Liver (tissue), 9 donors: ENCODE measurements around the gene LOXL3. TPM values are rescaled to one million over a fixed set of nuclear protein-coding genes. Genes with fewer than 3 reads are reported as not detected.

Experiments used
- DNase-seq: peaks from one replicate; pipeline ENCODE4 v3.0.0-alpha.2; 2017; ENCODE audit warnings: low spot score
- H3K27ac ChIP-seq, 2 donors: one replicate each; pipeline ENCODE4 v1.7.0; 2013; ENCODE audit warnings: inconsistent platforms in 2 of 2, low read length in 2 of 2, control low read depth in 1 of 2, low read depth in 1 of 2, mild to moderate bottlenecking in 1 of 2
- H3K27me3 ChIP-seq, 4 donors: one replicate each; pipeline versions ENCODE4 v1.6.1 to v1.7.0; 2013; ENCODE audit warnings: low read length in 3 of 4, inconsistent platforms in 1 of 4, mild to moderate bottlenecking in 1 of 4, moderate library complexity in 1 of 4; ENCODE audit not compliant: control insufficient read depth in 4 of 4, insufficient read depth in 4 of 4
- H3K36me3 ChIP-seq, 4 donors: one replicate each; pipeline versions ENCODE4 v1.6.1 to v1.7.0; 2013; ENCODE audit warnings: low read length in 3 of 4, mild to moderate bottlenecking in 3 of 4, low read depth in 1 of 4, moderate library complexity in 1 of 4; ENCODE audit not compliant: control insufficient read depth in 4 of 4, insufficient read depth in 3 of 4
- H3K4me1 ChIP-seq, 4 donors: one replicate each; pipeline versions ENCODE4 v1.6.1 to v1.7.0; 2013; ENCODE audit warnings: low read length in 3 of 4, mild to moderate bottlenecking in 3 of 4, moderate library complexity in 1 of 4; ENCODE audit not compliant: control insufficient read depth in 4 of 4, insufficient read depth in 4 of 4
- H3K4me3 ChIP-seq, 3 donors: one replicate each; pipeline versions ENCODE4 v1.6.1 to v1.7.0; 2013; ENCODE audit warnings: low read length in 3 of 3, control low read depth in 1 of 3, low read depth in 1 of 3, mild to moderate bottlenecking in 1 of 3
- H3K9ac ChIP-seq, 2 donors: one replicate each; pipeline ENCODE4 v1.7.0; 2013; ENCODE audit warnings: low read length in 2 of 2, mild to moderate bottlenecking in 2 of 2, moderate library complexity in 2 of 2, control low read depth in 1 of 2, low read depth in 1 of 2
- H3K9me3 ChIP-seq, 4 donors: one replicate each; pipeline versions ENCODE4 v1.6.1 to v1.7.0; 2013; ENCODE audit warnings: low read length in 3 of 4; ENCODE audit not compliant: control insufficient read depth in 4 of 4
- ATF3 ChIP-seq: IDR thresholded peaks from 2 replicates; pipeline ENCODE4 v1.6.1; 2016; ENCODE audit warnings: antibody characterized with exemption
- CTCF ChIP-seq: fragments of 150-350 bp; IDR thresholded peaks from 2 replicates; pipeline ENCODE4 v1.5.1; 2017; ENCODE audit warnings: improper control_type of control experiment, low read depth, low read length; ENCODE audit not compliant: missing input control
- EGR1 ChIP-seq, 2 donors: IDR thresholded peaks; 2 replicates each; pipeline ENCODE4 v1.6.1; 2016 to 2018; ENCODE audit warnings: antibody characterized with exemption in 2 of 2, low read depth in 2 of 2
- FOXA2 ChIP-seq: IDR thresholded peaks from 2 replicates; pipeline ENCODE4 v1.6.1; 2016; ENCODE audit warnings: antibody characterized with exemption
- GABPA ChIP-seq, 2 donors: IDR thresholded peaks in 1 of 2; conservative IDR thresholded peaks in 1 of 2; 2 replicates each; pipeline ENCODE4 v1.6.1; 2016; ENCODE audit warnings: antibody characterized with exemption in 2 of 2, mild to moderate bottlenecking in 1 of 2, moderate library complexity in 1 of 2
- HNF4A ChIP-seq, 2 donors: conservative IDR thresholded peaks; 2 replicates each; pipeline ENCODE4 v1.6.1; 2016; ENCODE audit warnings: antibody characterized with exemption in 2 of 2, mild to moderate bottlenecking in 2 of 2
- HNF4G ChIP-seq: IDR thresholded peaks from 2 replicates; pipeline ENCODE4 v1.6.1; 2016; ENCODE audit warnings: antibody characterized with exemption
- JUND ChIP-seq, 2 donors: IDR thresholded peaks; 2 replicates each; pipeline ENCODE4 v1.6.1; 2016; ENCODE audit warnings: antibody characterized with exemption in 2 of 2
- NR2F2 ChIP-seq: IDR thresholded peaks from 2 replicates; pipeline ENCODE4 v1.6.1; 2016; ENCODE audit warnings: antibody characterized with exemption
- RAD21 ChIP-seq, 2 donors: IDR thresholded peaks; 2 replicates each; pipeline ENCODE4 v1.6.1; 2016; ENCODE audit warnings: antibody characterized with exemption in 2 of 2, mild to moderate bottlenecking in 2 of 2
- TAF1 ChIP-seq: conservative IDR thresholded peaks from 2 replicates; pipeline ENCODE4 v1.6.1; 2016; ENCODE audit warnings: antibody characterized with exemption, mild to moderate bottlenecking
- YY1 ChIP-seq: IDR thresholded peaks from 2 replicates; pipeline ENCODE4 v1.6.1; 2016; ENCODE audit warnings: antibody characterized with exemption, mild to moderate bottlenecking
- WGBS: extraction: QIAGEN DNeasy Blood & Tissue Kit; methylation state at CpG from one replicate; pipeline ENCODE4 v1.1.7; 2013; 5-methylcytosine and 5-hydroxymethylcytosine counted together
- polyA plus RNA-seq, 2 donors: library from polyadenylated mRNA; stranded (reverse) in 1 of 2; unstranded in 1 of 2; fragments of 200-250 nt in 1 of 2; fragments of >200 nt in 1 of 2; fragmentation: Nextera tagmentation in 1 of 2; extraction: Ambion mirVana in 1 of 2; gene quantifications; one replicate each; pipeline versions ENCODE4 v1.2.1 to v1.2.3, GENCODE V29; 2013 to 2015
- total RNA-seq, 2 donors: library from RNA; depleted of rRNA; stranded (reverse); fragments of >200 nt; gene quantifications; one replicate each; pipeline ENCODE4 v1.2.3, GENCODE V29; 2014
- TF ChIP-seq, protein P1 (sequence below): IDR thresholded peaks from 2 replicates; pipeline ENCODE4 v1.6.1; 2016; ENCODE audit warnings: antibody characterized with exemption
- donor health status: healthy.
- donor health status: healthy.
- donor health status: healthy.
- donor health status: healthy.
- donor health status: healthy.

The LOXL3 gene
- total and polyA plus RNA-seq, 4 donors = 0.31 to 2.8 (median 1.3) TPM

- peaks cover 18 to 74% (median 56%) of the 10 kb centered on the region in 4 donors for H3K4me1 ChIP-seq
- no peaks in the 10 kb centered on the region for H3K27me3 ChIP-seq
- H3K36me3 ChIP-seq = peaks cover 3 to 8% (median 5%) of the 10 kb centered on the region in 4 donors
- WGBS = 30% methylated on average over 61 of the region's 61 CpGs
- TF ChIP-seq HNF4G (no peak), JUND (IDR thresholded peaks at IDR 0.05) (no peak), ATF3 (no peak), HNF4A (conservative IDR thresholded peaks at IDR 0.05) (no peak), TAF1 (no peak), RAD21 (IDR thresholded peaks at IDR 0.05) (no peak), EGR1 (IDR thresholded peaks at IDR 0.05; ENCODE audit: low read depth in 2 of 2) (no peak), NR2F2 (no peak), CTCF (no peak), YY1 (no peak), FOXA2 (no peak), GABPA (IDR thresholded peaks at IDR 0.05 in 1 of 2, conservative IDR thresholded peaks at IDR 0.05 in 1 of 2) (no peak)
- TF ChIP-seq, protein P1, sequence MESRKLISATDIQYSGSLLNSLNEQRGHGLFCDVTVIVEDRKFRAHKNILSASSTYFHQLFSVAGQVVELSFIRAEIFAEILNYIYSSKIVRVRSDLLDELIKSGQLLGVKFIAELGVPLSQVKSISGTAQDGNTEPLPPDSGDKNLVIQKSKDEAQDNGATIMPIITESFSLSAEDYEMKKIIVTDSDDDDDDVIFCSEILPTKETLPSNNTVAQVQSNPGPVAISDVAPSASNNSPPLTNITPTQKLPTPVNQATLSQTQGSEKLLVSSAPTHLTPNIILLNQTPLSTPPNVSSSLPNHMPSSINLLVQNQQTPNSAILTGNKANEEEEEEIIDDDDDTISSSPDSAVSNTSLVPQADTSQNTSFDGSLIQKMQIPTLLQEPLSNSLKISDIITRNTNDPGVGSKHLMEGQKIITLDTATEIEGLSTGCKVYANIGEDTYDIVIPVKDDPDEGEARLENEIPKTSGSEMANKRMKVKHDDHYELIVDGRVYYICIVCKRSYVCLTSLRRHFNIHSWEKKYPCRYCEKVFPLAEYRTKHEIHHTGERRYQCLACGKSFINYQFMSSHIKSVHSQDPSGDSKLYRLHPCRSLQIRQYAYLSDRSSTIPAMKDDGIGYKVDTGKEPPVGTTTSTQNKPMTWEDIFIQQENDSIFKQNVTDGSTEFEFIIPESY = no peak
- H3K9me3 ChIP-seq = no peaks in the 10 kb centered on the region
- H3K4me3 ChIP-seq = peak overlapping the region in 2 of 3 donors; percentile 50
- DNase-seq = no peak
- H3K27ac ChIP-seq = no peak overlapping the region
- H3K9ac ChIP-seq = no peak overlapping the region
Measured at GRCh38 chr2:74497777-74498499, 55.8 kb downstream of the LOXL3 start.

- no peak for DNase-seq
- H3K9ac ChIP-seq = no peak overlapping the region
- TF ChIP-seq GABPA (IDR thresholded peaks at IDR 0.05 in 1 of 2, conservative IDR thresholded peaks at IDR 0.05 in 1 of 2) (no peak), HNF4A (conservative IDR thresholded peaks at IDR 0.05) (peak; percentile 19 to 37), YY1 (no peak)
- H3K27ac ChIP-seq = no peak overlapping the region
- H3K4me1 ChIP-seq = peaks cover 25 to 78% (median 61%) of the 10 kb centered on the region in 4 donors
- H3K4me3 ChIP-seq = peak overlapping the region in 1 of 3 donors; percentile 50
- no peaks in the 10 kb centered on the region for H3K27me3 ChIP-seq
- WGBS = 51% methylated on average over 19 of the region's 19 CpGs
- H3K9me3 ChIP-seq = no peaks in the 10 kb centered on the region
- peaks cover 4 to 11% (median 7%) of the 10 kb centered on the region in 4 donors for H3K36me3 ChIP-seq
Measured at GRCh38 chr2:74496997-74497776, 56.6 kb downstream of the LOXL3 start.
